Erythroblast (primary cell): Measurements from ENCODE around the gene TRAF7.

Experiments used
- GATA1 ChIP-seq: IDR thresholded peaks from 2 replicates; pipeline ENCODE4 v1.6.1; 2011; ENCODE audit warnings: low read depth, mild to moderate bottlenecking, control low read depth, low read length, moderate library complexity
- POLR2A ChIP-seq: IDR thresholded peaks from 2 replicates; pipeline ENCODE4 v1.6.1; 2011; ENCODE audit warnings: mild to moderate bottlenecking, low read length

DNA sequence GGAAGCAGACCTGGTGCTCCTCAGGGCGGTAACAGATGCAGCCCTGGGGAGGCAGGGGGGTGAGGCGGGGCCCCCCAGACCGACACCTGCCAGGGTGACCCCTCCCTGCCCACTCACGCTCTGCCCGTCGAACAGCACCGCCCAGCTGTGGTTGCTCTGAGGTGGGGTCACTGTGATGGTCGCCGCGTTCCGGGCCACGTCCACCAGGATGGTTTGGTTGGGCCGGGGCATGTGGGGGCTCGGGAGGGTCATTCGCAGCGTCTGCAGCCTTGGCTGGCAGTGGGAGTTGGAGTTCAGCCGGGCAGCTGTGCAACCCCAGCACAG lies 54.4 kb downstream of the TRAF7 start:
- TF ChIP-seq POLR2A (no peak), GATA1 (no peak)
